NB4 (cell line): ENCODE data around the gene PIGQ.

Experiments used
- MYC ChIP-seq: IDR thresholded peaks from 2 replicates; pipeline ENCODE4 v1.6.1; 2011; ENCODE audit warnings: low read depth, low read length
- POLR2A ChIP-seq: IDR thresholded peaks from 2 replicates; pipeline ENCODE4 v1.6.1; 2011; ENCODE audit warnings: mild to moderate bottlenecking; ENCODE audit not compliant: insufficient read length; ENCODE audit errors: extremely low read depth
- TF ChIP-seq, protein P1 (sequence below): IDR thresholded peaks from one replicate; pipeline ENCODE4 v1.5.1; 2012; ENCODE audit warnings: low read depth, low read length

GRCh38 chr16:593807-594206 lies 24.0 kb downstream of the PIGQ start:
- TF ChIP-seq, protein P1, sequence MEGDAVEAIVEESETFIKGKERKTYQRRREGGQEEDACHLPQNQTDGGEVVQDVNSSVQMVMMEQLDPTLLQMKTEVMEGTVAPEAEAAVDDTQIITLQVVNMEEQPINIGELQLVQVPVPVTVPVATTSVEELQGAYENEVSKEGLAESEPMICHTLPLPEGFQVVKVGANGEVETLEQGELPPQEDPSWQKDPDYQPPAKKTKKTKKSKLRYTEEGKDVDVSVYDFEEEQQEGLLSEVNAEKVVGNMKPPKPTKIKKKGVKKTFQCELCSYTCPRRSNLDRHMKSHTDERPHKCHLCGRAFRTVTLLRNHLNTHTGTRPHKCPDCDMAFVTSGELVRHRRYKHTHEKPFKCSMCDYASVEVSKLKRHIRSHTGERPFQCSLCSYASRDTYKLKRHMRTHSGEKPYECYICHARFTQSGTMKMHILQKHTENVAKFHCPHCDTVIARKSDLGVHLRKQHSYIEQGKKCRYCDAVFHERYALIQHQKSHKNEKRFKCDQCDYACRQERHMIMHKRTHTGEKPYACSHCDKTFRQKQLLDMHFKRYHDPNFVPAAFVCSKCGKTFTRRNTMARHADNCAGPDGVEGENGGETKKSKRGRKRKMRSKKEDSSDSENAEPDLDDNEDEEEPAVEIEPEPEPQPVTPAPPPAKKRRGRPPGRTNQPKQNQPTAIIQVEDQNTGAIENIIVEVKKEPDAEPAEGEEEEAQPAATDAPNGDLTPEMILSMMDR: no peak
- no peak for TF ChIP-seq POLR2A
- TF ChIP-seq MYC: no peak
